Right atrium auricular region (tissue), 2 donors: ENCODE measurements around the gene SCN9A. TPM values are rescaled to one million over a fixed set of nuclear protein-coding genes. Genes with fewer than 3 reads are reported as not detected.

Experiments
- DNase-seq: peaks from one replicate; pipeline ENCODE4 v3.0.0-alpha.2; 2019; ENCODE audit warnings: low spot score
- H3K27ac ChIP-seq, 2 donors: fragments of 200-600 bp; sonication (generic); 1 replicate in 1 of 2; 2 replicates in 1 of 2; pipeline ENCODE4 v1.5.1; 2016 to 2019
- H3K27me3 ChIP-seq, 2 donors: fragments of 200-600 bp; sonication (generic); one replicate each; pipeline versions ENCODE4 v1.5.1 to v1.6.0; 2017 to 2019
- H3K36me3 ChIP-seq: fragments of 200-600 bp; sonication (generic); one replicate; pipeline ENCODE4 v1.5.1; 2016
- H3K4me1 ChIP-seq, 2 donors: fragments of 200-600 bp; sonication (generic); one replicate each; pipeline versions ENCODE4 v1.5.1 to v1.6.0; 2017 to 2019
- H3K4me3 ChIP-seq, 2 donors: fragments of 200-600 bp; sonication (generic); 1 replicate in 1 of 2; 2 replicates in 1 of 2; pipeline ENCODE4 v1.5.1; 2017 to 2019; ENCODE audit warnings: mild to moderate bottlenecking in 1 of 2, moderate library complexity in 1 of 2
- H3K9me3 ChIP-seq, 2 donors: fragments of 200-600 bp; sonication (generic); one replicate each; pipeline ENCODE4 v1.5.1; 2019
- total RNA-seq, 2 donors: library from RNA; depleted of rRNA; stranded (reverse); fragments of >200 nt; gene quantifications; one replicate each; pipeline ENCODE4 v1.1.0, GENCODE V29; 2016
- TF ChIP-seq, protein P1 (sequence below), 2 donors: fragments of 200-600 bp; sonication (generic); IDR thresholded peaks; one replicate each; pipeline ENCODE4 v1.5.1; 2019; ENCODE audit warnings: antibody characterized with exemption in 2 of 2

The SCN9A gene
- total RNA-seq, 2 donors from 2014 or later = 0.51 to 1.1 TPM

DNA sequence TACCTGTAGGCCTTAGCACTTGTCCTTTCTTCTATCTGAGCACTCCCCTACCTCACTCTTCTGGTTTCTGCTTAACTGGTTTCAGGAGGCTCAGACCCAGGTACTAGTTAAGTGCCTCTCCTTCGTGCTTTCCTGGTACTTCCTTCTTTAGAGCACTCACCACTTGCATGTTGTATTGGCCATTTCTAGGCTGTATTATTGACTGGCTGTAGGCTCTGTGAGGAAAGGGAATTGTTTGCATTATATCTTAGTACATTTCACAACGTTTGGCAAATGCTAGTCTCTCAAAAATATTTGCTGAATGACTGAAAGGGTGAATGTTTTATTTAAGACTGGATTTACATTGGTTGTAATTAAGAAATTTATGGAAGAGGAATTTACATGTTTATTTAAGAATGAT lies 212.0 kb downstream of the SCN9A start:
- Histone ChIP-seq H3K27ac (no peak overlapping the region), H3K4me3 (no peak overlapping the region), H3K4me1 (no peaks in the 10 kb centered on the region), H3K36me3 (no peaks in the 10 kb centered on the region), H3K9me3 (no peaks in the 10 kb centered on the region), H3K27me3 (no peaks in the 10 kb centered on the region)
- TF ChIP-seq, protein P1, sequence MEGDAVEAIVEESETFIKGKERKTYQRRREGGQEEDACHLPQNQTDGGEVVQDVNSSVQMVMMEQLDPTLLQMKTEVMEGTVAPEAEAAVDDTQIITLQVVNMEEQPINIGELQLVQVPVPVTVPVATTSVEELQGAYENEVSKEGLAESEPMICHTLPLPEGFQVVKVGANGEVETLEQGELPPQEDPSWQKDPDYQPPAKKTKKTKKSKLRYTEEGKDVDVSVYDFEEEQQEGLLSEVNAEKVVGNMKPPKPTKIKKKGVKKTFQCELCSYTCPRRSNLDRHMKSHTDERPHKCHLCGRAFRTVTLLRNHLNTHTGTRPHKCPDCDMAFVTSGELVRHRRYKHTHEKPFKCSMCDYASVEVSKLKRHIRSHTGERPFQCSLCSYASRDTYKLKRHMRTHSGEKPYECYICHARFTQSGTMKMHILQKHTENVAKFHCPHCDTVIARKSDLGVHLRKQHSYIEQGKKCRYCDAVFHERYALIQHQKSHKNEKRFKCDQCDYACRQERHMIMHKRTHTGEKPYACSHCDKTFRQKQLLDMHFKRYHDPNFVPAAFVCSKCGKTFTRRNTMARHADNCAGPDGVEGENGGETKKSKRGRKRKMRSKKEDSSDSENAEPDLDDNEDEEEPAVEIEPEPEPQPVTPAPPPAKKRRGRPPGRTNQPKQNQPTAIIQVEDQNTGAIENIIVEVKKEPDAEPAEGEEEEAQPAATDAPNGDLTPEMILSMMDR (IDR thresholded peaks at IDR 0.05) = no peak
- no peak for DNase-seq

DNA sequence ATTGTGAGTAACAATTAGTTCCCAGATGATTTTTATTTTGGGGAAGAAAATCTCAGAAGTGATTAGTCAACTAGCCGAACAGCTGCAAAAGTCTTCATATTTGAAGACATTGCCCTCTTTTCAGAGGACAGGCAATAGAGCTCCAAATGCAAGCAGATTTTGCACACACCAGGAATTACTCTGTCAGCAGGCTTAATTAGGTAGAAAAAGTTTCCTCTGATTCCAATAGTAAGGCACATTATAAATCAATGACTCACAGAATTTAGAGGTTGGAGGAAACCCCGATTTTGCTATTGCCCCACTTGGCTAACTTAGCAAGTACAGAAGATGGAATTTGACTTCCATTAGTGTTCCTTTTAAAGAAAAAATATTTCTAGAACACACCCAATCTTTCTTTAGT lies 217.2 kb downstream of the SCN9A start:
- Histone ChIP-seq H3K9me3 (no peaks in the 10 kb centered on the region), H3K4me3 (no peak overlapping the region), H3K36me3 (no peaks in the 10 kb centered on the region), H3K27me3 (no peaks in the 10 kb centered on the region), H3K4me1 (no peaks in the 10 kb centered on the region), H3K27ac (no peak overlapping the region)
- TF ChIP-seq, protein P1 (IDR thresholded peaks at IDR 0.05) = no peak
- no peak for DNase-seq

DNA sequence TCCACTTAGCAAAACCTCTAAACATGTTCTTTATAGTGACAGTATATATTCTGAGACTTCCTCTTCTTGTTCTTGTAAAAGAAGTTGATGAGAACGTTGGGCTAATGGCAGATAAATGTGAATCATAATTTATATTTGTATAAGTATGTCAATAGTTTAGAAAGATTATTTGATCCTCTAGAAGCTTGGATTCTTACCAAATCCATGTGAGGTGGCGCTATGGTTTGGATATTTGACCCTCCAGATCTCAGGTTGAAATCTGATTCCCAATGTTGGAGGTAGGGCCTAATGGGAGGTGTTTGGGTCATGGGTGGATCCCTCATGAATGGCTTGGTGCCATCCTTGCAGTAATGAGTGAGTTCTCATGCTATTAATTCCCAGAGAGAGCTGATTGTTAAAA lies 218.2 kb downstream of the SCN9A start:
- no peaks in the 10 kb centered on the region for H3K36me3 ChIP-seq
- no peaks in the 10 kb centered on the region for H3K9me3 ChIP-seq
- H3K4me3 ChIP-seq = no peak overlapping the region
- H3K27ac ChIP-seq = no peak overlapping the region
- no peaks in the 10 kb centered on the region for H3K27me3 ChIP-seq
- TF ChIP-seq, protein P1 (IDR thresholded peaks at IDR 0.05) = no peak
- no peaks in the 10 kb centered on the region for H3K4me1 ChIP-seq
- DNase-seq = no peak

DNA sequence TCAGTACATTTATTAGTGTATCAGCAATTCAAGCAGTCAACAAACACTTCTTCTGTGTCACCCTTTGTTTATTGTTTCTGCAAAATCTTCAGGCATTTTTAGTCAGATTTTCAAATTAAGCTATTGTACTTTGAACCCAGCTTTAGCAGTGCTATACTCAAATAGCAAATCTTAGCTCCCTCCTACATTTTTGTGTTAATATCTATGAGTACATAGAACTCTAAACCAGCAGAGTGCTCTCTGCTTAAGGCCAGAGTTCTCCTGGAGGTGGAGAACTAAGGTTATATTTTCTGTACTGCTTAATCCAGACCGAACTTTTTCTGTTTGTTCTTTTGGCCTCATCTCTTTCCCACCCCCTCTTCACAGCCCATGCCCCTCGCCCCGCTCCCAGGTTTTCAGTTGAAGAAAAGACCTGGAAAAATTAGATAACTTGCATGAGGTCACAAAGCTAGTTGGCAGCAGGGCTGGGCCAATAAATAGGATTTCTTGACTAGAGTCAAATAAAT lies 218.7 kb downstream of the SCN9A start:
- Histone ChIP-seq H3K27ac (no peak overlapping the region), H3K36me3 (no peaks in the 10 kb centered on the region), H3K4me1 (no peaks in the 10 kb centered on the region), H3K27me3 (no peaks in the 10 kb centered on the region), H3K9me3 (no peaks in the 10 kb centered on the region), H3K4me3 (no peak overlapping the region)
- TF ChIP-seq, protein P1 (IDR thresholded peaks at IDR 0.05) = no peak
- no peak for DNase-seq

DNA sequence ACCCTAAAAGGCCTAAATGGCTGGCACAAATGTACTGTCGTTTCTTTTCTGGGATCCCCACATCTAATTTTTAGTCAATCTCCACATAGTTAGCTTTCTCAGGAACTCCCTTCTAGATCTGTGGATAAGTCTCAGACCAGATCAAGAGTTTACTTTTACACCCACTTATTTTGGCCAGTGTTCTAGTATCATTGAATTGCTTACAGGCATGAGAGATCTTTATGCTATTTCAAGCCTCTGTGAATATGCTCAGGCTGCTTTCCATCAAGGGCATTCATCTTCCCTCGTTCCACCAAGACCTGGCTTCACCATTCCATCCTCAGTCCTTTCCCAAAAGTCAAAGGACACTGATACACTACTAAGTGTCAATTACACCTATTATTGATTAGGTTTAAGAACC lies 220.2 kb downstream of the SCN9A start:
- no peaks in the 10 kb centered on the region for H3K36me3 ChIP-seq
- no peak overlapping the region for H3K27ac ChIP-seq
- no peak for DNase-seq
- H3K27me3 ChIP-seq = no peaks in the 10 kb centered on the region
- no peak overlapping the region for H3K4me3 ChIP-seq
- TF ChIP-seq, protein P1 (IDR thresholded peaks at IDR 0.05) = no peak
- no peaks in the 10 kb centered on the region for H3K4me1 ChIP-seq
- H3K9me3 ChIP-seq = no peaks in the 10 kb centered on the region

DNA sequence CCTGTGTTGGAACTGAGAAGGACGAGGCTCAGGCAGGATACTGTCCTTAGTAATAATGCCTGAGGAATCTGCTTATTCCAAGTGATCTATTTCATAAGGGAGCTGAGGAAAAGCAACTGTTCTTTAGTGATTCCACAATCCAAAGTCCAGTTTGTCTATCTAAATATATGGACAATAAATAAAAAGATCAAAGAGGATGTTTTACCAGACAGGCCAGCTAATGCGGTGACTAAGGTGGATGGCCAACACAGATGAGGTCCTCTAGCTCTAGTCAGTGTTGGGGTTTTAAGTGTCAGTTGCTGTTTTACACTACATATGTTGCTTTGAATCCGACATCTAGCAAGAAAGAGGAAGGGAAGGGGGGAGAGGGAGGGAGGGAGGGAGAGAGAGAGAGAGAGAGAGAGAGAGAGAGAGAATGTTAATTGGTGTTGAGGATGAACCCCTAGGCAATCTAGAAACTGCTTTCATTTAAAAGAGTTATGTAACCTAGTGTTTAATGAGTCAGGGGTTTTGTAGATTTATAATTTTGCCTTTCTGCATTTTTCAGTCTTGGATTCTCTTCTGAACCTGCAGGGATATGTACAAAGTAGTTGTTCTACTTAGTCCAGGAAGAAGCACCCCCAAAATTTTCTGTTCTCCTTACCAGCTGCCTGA lies 220.9 kb downstream of the SCN9A start:
- Histone ChIP-seq H3K36me3 (no peaks in the 10 kb centered on the region), H3K4me3 (no peak overlapping the region), H3K27me3 (no peaks in the 10 kb centered on the region), H3K9me3 (no peaks in the 10 kb centered on the region), H3K4me1 (no peaks in the 10 kb centered on the region), H3K27ac (no peak overlapping the region)
- TF ChIP-seq, protein P1 (IDR thresholded peaks at IDR 0.05) = no peak
- no peak for DNase-seq
